HG03045 (cell line): Measurements from ENCODE around the gene FKBP1A.
"Not testable (repeated sequence)": the region's sequence is repeated elsewhere in the genome, so short reads cannot be mapped to it uniquely, and the experiment has no call there.

Source experiments
- ATAC-seq: cut with Tn5 transposase; IDR thresholded peaks from one replicate; pipeline ENCODE4 v1.9.1; 2021; ENCODE audit warnings: mild to moderate bottlenecking, moderate library complexity; ENCODE audit not compliant: unreplicated experiment

Gene FKBP1A

GRCh38 chr20:1369970-1370369 is 22.9 kb downstream of the FKBP1A start:
- ATAC-seq, result no peak

DNA sequence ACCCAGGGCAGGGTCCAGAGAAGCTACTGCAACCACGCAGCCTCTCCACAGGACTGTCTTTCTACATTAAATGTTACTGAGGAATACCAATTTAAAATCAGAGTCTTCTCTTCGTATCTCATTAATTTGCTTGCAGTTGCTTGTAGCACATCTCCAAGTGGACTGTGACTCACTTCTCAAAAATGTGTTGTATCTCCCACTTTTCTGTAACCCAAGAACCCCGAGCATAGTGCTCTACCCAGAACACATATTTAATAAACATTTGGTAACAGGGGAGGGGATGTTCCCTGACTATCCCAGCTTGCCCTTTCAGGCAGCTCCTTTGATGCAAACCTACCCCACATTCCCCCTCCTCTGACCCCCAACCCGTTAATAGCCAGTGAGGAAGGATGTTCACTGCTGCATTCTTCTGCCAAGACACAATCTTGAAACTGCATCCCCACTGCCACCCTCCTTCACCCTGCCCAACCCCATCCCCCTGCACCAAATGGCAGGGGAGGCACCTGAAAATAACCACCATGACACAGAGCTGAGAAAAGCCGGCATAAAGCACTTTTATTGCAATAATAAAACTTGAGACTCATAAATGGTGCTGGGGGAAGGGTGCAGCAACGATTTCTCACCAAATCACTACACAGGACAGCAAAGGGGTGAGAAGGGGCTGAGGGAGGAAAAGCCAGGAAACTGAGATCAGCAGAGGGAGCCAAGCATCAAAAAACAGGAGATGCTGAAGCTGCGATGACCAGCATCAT is 24.2 kb downstream of the FKBP1A start:
- ATAC-seq, result no peak

- ATAC-seq, result no peak
Measured at GRCh38 chr20:1367479-1367878, 25.4 kb downstream of the FKBP1A start.

DNA sequence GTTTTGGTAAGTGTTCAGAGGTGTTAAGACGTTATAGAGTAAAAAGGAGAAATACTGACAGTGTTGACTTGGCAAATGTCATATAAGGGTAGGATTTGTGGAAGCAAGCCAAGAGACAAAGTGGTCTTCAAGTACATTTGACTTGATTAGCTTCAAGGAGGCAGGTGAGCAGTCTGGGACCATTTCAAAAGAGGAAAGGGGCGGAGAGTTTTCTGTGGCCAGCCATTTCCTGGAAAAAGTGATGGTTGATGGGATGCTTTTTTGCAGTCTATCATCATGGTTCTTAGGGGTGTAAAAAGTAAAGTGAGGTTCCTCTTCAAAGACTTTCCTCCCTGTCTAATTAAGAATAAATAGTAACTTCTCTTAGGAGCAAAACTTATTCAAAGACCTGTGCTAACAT is 28.7 kb downstream of the FKBP1A start:
- ATAC-seq, result no peak

DNA sequence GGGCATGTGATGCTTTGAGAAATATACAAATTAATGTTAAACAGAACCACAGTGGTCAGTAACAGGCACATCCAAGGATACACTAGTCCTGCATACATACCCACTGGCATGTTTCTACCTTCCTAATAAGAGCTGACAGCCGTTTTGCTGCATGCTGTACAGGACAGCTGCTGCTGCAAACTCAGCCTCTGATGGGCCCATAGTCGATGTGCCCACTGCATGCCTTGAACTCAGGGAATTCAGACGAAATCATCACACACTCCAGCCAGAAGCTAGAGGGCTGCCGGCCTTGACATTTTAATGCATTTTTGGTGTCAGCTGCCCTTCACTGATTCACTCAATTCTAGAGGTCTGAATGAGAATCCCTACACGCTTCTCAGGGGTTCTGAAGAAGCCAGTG is 29.3 kb downstream of the FKBP1A start:
- ATAC-seq, result no peak

DNA sequence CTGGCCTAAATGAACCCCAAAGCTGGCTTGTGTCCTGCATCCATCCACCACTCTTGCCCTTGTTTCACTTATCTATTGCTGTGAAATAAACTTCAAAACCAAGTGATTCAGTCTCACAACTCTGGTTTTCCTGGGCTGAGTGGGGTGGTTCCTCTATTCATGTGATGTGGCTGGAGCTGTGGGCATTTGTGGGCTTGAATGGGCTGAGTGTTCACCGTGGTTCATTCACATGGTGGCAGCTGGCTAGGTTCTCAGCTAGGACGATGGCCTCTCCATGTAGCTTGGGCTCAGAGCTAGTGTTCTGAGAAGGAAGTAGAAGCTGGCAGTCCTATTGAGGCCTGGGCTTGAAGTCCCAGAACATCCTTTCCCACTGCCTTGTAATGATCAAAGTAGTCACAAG is 30.4 kb downstream of the FKBP1A start:
- ATAC-seq, result no peak

- ATAC-seq, result no peak
Measured at GRCh38 chr20:1360094-1360846, 32.6 kb downstream of the FKBP1A start.

GRCh38 chr20:1357921-1358671 is 34.8 kb downstream of the FKBP1A start:
- ATAC-seq, result no peak

GRCh38 chr20:1353956-1354355 is 38.9 kb downstream of the FKBP1A start:
- no peak for ATAC-seq

DNA sequence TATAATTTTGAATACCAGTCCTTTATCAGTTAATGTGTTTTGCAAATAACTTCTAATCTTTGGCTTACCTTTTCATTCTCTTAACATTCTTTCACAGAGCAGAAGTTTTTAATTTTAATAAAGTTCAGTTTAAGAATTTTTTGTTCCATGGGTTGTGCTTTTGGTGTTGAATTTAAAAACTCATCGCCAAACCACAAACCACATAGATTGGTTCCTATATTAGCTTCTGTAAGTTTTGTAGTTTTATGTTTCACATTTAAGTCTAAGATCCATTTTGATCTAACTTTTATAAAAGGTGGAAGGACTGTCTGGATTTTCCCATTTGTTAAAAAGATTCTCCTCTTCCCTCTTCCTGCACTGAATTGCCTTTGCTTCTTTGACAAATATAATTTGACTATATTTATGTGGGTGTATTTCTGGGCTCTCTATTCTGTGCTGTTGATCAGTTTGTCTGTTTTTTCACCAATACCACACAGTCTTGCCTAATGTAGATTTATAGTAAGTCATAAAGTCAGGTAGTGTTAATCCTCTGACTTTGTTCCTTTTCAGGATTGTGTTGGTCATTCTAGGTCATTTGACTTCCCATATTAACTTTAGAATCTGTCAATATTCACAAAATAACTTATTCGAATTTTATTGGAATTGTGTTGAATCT is 46.4 kb downstream of the FKBP1A start:
- ATAC-seq, result no peak

GRCh38 chr20:1345756-1346093 is 47.1 kb downstream of the FKBP1A start:
- no peak for ATAC-seq

DNA sequence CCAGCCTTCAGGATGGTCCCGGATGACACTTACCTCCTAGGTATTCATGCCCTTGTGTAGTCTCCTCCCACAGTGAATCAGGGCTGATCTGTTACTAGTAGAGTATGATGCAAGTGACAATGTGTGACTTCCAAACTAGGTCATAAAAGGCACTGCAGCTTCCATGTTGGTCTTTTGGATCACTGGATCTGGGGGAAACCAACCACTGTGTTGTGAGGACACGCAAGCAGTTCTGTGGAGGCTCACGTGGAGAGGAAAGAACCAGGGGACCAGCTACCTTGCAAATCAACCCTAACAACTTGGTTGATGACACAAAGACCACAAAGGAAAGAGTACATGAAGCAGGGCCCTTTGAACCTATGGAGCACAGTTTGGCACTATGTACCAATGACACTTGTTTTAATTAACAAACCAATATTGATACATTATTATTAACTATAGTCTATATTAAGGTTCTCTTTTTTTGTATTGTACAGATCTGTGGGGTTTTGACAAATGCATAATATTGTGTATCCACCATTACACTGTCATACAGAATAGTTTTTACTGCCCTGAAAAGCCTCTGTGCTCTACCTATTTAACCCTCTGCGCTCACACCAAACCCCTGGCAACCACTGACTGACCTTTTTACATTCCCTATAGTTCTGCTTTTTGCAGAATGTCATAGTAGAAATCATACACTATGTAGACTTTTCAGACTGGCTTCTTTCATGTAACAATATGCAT is 47.7 kb downstream of the FKBP1A start:
- no peak for ATAC-seq

DNA sequence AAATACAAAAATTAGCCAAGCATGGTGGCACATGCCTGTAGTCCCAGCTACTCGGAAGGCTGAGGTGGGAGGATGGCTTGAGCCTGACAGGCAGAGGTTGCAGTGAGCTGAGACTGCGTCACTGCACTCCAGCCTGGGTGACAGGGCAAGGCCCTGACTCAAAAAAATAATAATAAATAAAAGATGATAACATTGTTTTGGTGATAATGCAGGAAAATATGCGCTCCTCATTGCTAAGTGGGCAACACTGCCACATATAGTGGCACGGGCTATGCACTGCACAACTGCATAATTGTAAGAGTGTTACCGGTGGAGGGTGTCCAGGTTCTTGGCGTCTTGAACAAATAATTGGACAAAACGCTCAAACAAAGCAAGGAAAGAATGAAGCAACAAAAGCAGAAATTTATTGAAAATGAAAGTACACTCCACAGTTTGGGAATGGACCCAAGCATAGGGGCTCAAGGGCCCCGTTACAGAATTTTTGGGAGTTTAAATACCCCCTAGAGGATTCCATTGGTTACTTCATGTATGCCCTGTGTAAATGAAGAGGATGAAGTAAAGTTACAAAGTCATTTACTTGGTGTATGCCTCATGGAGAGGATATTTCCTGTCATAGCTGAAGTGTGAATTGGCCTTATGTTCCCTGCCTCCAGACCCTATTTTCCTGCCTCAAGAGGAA is 49.3 kb downstream of the FKBP1A start:
- ATAC-seq, result not testable (repeated sequence)

DNA sequence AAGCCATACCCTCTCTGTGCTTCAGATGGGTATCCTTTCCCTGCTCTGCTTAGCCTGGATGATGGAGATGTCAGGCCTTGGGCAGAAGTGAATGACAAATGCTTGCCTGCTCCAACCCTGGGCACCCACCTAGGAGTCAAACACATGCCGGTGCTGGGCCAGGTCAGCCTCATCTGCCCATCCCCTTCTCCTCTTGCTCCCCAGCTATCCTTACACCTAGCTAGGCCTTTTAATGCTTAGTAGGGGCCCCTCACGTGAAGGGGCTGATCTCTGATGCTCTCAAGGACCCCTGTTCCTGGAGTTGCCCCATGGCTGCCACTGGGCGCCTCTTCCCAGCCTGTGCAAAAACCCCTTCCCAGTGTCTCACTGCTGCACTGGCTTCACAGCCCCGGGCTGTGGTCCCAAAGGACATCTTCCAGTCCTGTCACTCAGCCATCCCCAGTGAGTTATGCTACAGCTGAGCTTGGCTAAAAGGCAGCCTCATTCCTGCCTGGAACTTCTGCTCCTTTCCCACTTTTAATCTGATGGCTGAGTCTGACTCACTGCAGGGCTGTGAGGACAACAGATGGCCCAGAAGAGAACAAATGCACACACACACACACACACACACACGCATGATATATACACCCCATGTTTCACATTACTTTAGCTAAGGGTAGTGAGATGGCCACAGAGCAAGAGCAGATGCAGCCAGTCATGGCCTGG is 51.1 kb downstream of the FKBP1A start:
- no peak for ATAC-seq

- ATAC-seq, result no peak
Measured at GRCh38 chr20:1338801-1339200, 54.1 kb downstream of the FKBP1A start.

DNA sequence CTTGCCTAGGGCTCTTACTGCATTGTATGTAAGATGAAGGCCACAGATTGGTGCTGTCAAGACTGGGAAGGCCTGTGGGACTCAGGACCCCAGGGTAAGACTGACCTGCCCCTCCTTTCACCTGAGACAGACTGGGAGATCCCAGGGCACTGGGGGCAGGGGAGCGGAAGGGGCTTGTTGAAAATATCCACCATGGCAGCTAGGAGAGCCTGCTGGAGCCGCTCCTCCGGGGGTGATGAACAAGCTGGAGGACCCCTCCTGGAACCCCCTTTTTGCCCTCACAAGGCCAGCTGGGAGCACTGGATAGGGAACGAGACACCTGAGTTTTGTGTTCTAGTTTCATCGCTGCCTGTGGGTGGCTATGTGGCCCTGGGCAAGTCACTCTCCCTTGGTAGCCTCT is 54.8 kb downstream of the FKBP1A start:
- ATAC-seq, result no peak

- no peak for ATAC-seq
Measured at GRCh38 chr20:1337441-1337840, 55.4 kb downstream of the FKBP1A start.

DNA sequence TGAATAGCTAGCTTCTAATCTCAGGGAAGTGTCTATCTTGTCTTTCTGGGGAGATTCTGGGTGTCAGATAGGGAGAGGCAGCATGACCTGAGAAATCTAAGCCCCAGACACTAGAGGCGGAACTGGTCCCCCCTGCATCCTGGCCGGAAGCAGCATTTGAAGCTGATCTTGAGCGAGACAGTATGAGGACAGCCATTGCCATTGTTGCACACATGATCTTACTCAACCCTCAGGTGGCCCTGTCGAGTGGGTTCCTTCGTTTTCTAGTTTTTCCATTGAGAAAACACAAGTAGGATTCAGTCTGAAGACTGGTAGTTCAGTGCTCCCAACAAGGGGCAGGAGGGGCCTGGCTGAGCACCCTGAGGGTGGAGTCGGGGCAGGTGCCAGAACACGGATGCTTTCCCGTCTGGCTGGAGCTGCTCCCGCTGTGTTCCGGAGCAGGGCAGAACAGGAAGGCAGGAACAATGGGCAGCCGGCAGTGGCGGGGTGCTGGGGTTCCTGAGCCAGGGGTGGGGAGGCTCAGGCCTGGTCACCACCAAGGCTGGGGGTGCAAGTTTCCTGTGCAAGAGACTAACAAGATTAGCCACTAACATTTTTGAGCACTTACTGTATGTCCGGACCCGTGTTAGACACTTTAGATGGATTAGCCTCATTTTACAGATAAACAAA is 56.0 kb downstream of the FKBP1A start:
- ATAC-seq, result no peak
